NCI-H2227 (cell line): ENCODE results near the gene RYR2.
"Not testable (repeated sequence)": the region's sequence is repeated elsewhere in the genome, so short reads cannot be mapped to it uniquely, and the experiment has no call there.

ENCODE experiments used
- DNase-seq: peaks from one replicate; lab custom pipeline; 2025; ENCODE audit not compliant: unreplicated experiment; lab: John Stamatoyannopoulos, UW

Gene RYR2

DNA sequence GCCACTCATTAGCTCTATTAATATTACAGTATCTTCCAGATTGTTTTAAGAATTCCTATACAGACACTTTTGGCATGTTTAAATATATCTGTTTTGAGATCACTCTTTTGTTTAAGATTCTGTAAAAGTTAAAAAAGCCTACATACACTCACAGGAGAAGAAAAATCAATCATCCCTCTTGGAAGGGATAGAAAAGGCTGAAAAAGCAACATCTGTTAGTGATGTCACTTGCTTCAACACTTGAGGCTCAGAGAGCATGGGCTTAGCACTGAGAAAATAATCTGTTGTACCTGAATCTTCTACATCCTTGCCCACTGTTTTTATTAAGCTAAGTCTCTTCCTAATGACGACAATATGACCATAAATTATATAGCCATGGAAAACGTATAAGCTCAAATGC is 721.8 kb downstream of the RYR2 start:
- DNase-seq: no peak

DNA sequence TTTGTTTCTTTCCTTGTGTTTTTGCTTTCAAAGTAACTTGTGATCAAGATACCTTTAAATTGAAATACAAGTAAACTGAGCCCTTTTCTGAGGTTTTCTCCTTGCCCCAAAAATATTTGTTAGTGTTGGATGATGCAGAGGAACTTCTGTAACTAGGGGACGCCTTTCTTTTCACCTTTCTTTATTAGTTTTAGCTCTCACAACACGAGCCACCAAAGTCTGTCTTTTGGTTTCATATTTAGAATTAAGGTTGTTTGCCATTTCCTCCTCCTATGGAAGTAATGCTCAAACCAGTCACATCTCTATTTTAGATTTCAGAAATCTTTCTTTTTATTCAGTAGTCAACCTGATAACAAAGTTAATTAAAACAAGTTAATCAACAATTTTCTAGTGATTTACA is 727.9 kb downstream of the RYR2 start:
- DNase-seq: no peak

DNA sequence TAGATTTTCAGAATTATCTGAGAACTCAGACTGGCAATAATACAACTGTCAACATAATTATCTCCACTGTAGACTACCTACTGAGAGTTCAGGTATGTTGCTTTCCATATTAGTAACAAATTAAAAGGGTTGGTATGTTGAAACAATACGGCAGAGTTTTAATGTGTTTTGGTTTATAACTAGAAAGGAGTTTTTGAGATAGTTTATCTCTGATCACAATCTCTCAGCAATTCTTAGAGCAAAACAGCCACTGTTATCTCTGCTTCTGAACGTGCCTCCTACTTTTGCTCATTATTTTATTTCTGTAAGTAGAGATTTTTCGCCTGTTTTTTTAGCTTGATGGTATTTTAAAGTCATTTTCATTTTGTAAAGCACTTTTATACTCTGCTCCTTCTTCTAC is 730.0 kb downstream of the RYR2 start:
- no peak for DNase-seq

- no peak for DNase-seq
Observed at GRCh38 chr1:237774246-237774645, 732.3 kb downstream of the RYR2 start.

DNA sequence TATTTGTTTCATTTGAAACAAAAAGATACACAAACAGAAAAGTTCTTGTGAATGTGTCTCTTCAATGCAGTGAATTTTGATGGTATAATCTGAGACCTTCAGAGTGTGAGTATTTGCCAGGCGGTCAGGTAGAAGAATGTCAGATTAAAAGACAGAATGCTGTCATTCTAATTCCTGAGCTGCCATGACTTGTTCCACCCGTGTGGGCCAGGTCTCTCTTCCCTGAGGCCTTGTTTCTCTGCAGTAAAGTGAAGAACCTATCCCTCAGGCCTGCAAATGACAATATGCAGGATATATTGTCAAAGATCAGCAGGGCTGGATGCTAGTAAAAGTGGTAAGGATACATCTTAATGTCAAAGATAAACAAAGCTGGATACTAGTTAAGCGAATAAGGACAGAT is 737.4 kb downstream of the RYR2 start:
- no peak for DNase-seq

GRCh38 chr1:237786066-237786719 is 744.2 kb downstream of the RYR2 start:
- no peak for DNase-seq

GRCh38 chr1:237788069-237788468 is 746.1 kb downstream of the RYR2 start:
- DNase-seq: no peak

GRCh38 chr1:237789619-237790018 is 747.6 kb downstream of the RYR2 start:
- no peak for DNase-seq

GRCh38 chr1:237791592-237791991 is 749.6 kb downstream of the RYR2 start:
- DNase-seq: no peak

- no peak for DNase-seq
Observed at GRCh38 chr1:237792149-237792548, 750.2 kb downstream of the RYR2 start.

GRCh38 chr1:237792726-237793125 is 750.7 kb downstream of the RYR2 start:
- DNase-seq: no peak

DNA sequence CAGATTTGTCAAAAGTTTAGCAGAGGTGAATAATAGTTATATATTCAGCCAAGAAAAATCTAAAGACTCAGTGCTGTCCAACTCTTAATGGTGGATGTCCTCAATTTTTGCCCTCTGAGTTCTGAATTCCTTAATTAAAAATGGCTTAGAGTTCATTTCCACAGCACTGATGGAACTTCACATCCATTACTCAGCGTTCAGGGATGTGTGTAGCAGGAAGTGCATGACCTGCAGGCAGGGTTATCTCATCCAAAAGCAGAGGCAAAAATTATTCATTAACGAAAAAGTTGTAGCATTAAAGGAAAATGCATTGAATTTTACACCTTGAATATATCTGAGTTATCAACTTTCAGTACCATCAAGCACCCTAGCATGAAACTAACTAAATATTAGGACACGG is 752.1 kb downstream of the RYR2 start:
- no peak for DNase-seq

- DNase-seq: no peak
Observed at GRCh38 chr1:237795558-237795957, 753.6 kb downstream of the RYR2 start.

- DNase-seq: no peak
Observed at GRCh38 chr1:237799762-237800474, 757.9 kb downstream of the RYR2 start.

- DNase-seq: no peak
Observed at GRCh38 chr1:237804516-237804915, 762.5 kb downstream of the RYR2 start.

DNA sequence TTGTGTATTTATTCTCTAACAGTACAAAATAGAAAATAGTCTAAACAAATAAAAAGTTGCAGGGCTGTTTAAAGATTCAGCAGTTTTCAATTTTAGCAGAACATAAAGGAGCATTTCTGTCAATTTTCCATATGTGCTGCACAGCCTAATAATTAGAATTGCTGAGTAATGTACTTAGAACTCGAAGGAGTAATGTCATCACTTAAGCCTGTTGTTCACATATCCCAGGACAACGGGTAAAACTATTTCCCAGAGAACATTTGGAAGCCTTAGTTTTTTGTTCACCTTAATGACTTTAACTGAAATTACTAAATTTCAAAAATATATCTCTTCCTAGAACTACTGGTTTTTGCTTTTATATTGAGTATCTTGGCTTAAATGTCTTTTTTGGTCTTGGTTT is 767.1 kb downstream of the RYR2 start:
- no peak for DNase-seq

GRCh38 chr1:237811633-237812032 is 769.6 kb downstream of the RYR2 start:
- no peak for DNase-seq

- DNase-seq: no peak
Observed at GRCh38 chr1:237812061-237812460, 770.1 kb downstream of the RYR2 start.

DNA sequence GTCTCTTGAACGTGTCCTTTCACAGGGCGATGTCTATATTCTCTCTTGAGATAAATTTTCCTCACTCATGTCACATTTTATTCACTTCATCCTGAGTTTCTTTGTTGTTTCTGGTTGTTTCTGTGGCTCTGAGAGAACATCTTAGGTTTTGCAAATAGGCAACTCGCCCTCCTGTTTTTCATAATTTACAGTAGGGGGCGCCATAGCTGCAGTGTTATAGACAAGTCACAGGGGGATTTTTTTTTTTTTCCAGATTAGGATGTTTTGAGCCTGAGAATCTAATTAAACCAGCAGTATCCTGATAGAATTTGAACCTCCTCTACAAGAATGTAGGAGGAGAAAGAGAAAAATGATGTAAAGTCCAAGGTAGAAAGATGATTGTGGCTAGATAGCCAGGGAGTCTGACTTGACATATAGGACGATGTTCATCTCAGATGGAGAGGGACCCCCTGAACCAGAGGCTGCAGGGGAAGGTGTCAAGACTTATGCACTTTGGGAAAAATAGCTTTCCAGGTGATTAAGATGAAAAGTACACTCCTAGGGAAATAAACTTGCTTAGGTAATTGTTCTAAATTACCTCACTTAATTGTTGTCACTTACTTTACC is 772.4 kb downstream of the RYR2 start:
- DNase-seq: no peak

- no peak for DNase-seq
Observed at GRCh38 chr1:237817277-237817676, 775.3 kb downstream of the RYR2 start.

- DNase-seq: not testable (repeated sequence)
Observed at GRCh38 chr1:237820634-237821033, 778.6 kb downstream of the RYR2 start.

- no peak for DNase-seq
Observed at GRCh38 chr1:237832858-237833257, 790.9 kb downstream of the RYR2 start.
